Measurements from ENCODE around the gene CDKAL1. TPM values are rescaled to one million over a fixed set of nuclear protein-coding genes. Genes with fewer than 3 reads are reported as not detected.

Gene CDKAL1
- total and polyA plus RNA-seq, 2 of the 13 experiments (the other 11 are each of a cell fraction or from before 2014, with no cell fraction given): 9.5 to 27.7 TPM

DNA sequence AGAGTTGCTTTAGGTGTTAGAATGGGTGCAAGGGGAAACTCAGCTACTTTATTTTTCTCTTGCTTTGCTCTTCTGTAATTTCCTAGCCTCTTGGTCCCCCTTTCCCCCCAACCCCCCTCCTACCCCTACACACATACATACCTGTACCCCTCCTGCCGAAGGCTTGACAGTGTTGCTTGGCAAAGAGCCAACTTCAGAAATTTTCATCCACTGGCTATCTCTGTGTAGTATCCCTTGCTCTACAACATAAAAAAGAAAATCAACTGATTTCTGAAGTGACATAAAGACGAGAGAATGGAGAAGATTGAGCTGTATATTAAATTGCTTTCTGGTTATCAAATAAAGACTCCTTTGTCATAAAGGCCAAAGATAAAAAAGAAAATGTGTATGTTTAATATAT lies 561.2 kb downstream of the CDKAL1 start:
- H3K4me3 ChIP-seq (replicated peaks in 1 of 3; ENCODE audit: insufficient read depth in 1 of 3, low read depth in 2 of 3, low read length in 3 of 3): no peak overlapping the region
- POLR2A ChIA-PET: no interaction called here
- TF ChIP-seq MATR3 (CRISPR knock-in tag; IDR thresholded peaks at IDR 0.05) (no peak), HNRNPK (IDR thresholded peaks at IDR 0.05; ENCODE audit: low read depth, low read length, poor library complexity, severe bottlenecking) (peak; percentile 58)
- peaks cover 20% of the 10 kb centered on the region for H3K4me1 ChIP-seq (ENCODE audit: insufficient read depth, low read length)
- H3K27ac ChIP-seq (ENCODE audit: extremely low read length, insufficient read depth, low read length): no peak overlapping the region
- H3K9me3 ChIP-seq (ENCODE audit: low read length): no peaks in the 10 kb centered on the region
- DNase-seq (ENCODE audit: low spot score) (no peak), FAIRE-seq (no peak), ATAC-seq (no peak)
- BruUV-seq (replicated peaks): no TSS peak
- whole genome bisulfite sequencing (ENCODE audit: low lambda C conversion rate): 94% methylated on average over 2 of the region's 2 CpGs
- H3K27me3 ChIP-seq (ENCODE audit: control insufficient read depth in 1 of 2, insufficient read depth in 2 of 2, low read length in 2 of 2): no peaks in the 10 kb centered on the region
- H4K20me1 ChIP-seq (ENCODE audit: insufficient read depth, low read length): no peaks in the 10 kb centered on the region
- H2AFZ ChIP-seq (ENCODE audit: low read length): no peak overlapping the region
- no peak overlapping the region for H3K4me2 ChIP-seq (ENCODE audit: low read depth, low read length)
- peaks cover 0 to 1% of the 10 kb centered on the region in 2 experiments; a peak in 1 of 5 replicates for H3K36me3 ChIP-seq (replicated peaks in 1 of 2; ENCODE audit: control insufficient read depth in 1 of 2, insufficient read depth in 2 of 2, low read length in 2 of 2)
- intact Hi-C loops (cut with micrococcal nuclease; ENCODE audit: unreplicated experiment): no loop called here
- H3K9ac ChIP-seq (ENCODE audit: insufficient read depth, low read depth, low read length): no peak overlapping the region
- in situ Hi-C loops (cut with HindIII; ENCODE audit: extremely low pct_ligation_motif_present, low pct_unique_long_range_greater_than_20kb): no loop called here
- CTCF ChIA-PET (ENCODE audit: low intra/inter-chr PET ratio, low total read pairs): no interaction called here
- no peaks in the 10 kb centered on the region for H3K79me2 ChIP-seq (ENCODE audit: insufficient read depth, low read length)

DNA sequence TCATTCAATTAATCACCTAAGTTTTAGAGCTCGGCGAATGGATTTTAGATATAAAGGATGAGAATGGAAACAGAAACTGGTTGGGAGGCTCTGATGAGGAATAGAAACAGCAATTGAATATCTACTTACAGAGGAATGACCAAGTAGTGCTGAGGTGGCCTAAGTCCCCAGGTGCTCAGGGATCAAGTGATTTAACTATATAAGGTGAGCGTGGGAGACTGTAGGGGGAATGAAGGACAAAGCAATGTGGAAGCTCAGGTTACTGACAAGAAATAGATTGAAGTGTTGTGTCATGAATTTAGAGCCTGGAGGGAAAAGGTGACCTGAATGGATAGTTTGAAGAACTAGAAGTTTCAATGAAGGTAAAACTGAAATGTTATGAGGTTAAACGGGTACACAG lies 563.9 kb downstream of the CDKAL1 start:
- Histone ChIP-seq H3K27me3 (ENCODE audit: control insufficient read depth in 1 of 2, insufficient read depth in 2 of 2, low read length in 2 of 2) (no peaks in the 10 kb centered on the region), H3K27ac (ENCODE audit: extremely low read length, insufficient read depth, low read length) (no peak overlapping the region), H2AFZ (ENCODE audit: low read length) (no peak overlapping the region), H3K4me2 (ENCODE audit: low read depth, low read length) (no peak overlapping the region), H4K20me1 (ENCODE audit: insufficient read depth, low read length) (no peaks in the 10 kb centered on the region), H3K9ac (ENCODE audit: insufficient read depth, low read depth, low read length) (no peak overlapping the region), H3K36me3 (replicated peaks in 1 of 2; ENCODE audit: control insufficient read depth in 1 of 2, insufficient read depth in 2 of 2, low read length in 2 of 2) (no peaks in the 10 kb centered on the region; a peak in 1 of 5 replicates), H3K79me2 (ENCODE audit: insufficient read depth, low read length) (no peaks in the 10 kb centered on the region), H3K4me3 (replicated peaks in 1 of 3; ENCODE audit: insufficient read depth in 1 of 3, low read depth in 2 of 3, low read length in 3 of 3) (no peak overlapping the region), H3K4me1 (ENCODE audit: insufficient read depth, low read length) (peaks cover 39% of the 10 kb centered on the region), H3K9me3 (ENCODE audit: low read length) (no peaks in the 10 kb centered on the region)
- WGBS (ENCODE audit: low lambda C conversion rate): 97% methylated on average over 4 of the region's 4 CpGs
- no peak for ATAC-seq
- BruUV-seq (replicated peaks): no TSS peak
- ChIA-PET CTCF (ENCODE audit: low intra/inter-chr PET ratio, low total read pairs) (no interaction called here), POLR2A (no interaction called here)
- FAIRE-seq: no peak
- no peak for DNase-seq (ENCODE audit: low spot score)
- in situ Hi-C loops (cut with HindIII; ENCODE audit: extremely low pct_ligation_motif_present, low pct_unique_long_range_greater_than_20kb): no loop called here
- intact Hi-C loops (cut with micrococcal nuclease; ENCODE audit: unreplicated experiment): no loop called here
- no peak for TF ChIP-seq HOXD1 (CRISPR knock-in tag; IDR thresholded peaks at IDR 0.05)
- TF ChIP-seq, protein P1, sequence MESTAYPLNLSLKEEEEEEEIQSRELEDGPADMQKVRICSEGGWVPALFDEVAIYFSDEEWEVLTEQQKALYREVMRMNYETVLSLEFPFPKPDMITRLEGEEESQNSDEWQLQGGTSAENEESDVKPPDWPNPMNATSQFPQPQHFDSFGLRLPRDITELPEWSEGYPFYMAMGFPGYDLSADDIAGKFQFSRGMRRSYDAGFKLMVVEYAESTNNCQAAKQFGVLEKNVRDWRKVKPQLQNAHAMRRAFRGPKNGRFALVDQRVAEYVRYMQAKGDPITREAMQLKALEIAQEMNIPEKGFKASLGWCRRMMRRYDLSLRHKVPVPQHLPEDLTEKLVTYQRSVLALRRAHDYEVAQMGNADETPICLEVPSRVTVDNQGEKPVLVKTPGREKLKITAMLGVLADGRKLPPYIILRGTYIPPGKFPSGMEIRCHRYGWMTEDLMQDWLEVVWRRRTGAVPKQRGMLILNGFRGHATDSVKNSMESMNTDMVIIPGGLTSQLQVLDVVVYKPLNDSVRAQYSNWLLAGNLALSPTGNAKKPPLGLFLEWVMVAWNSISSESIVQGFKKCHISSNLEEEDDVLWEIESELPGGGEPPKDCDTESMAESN (CRISPR knock-in tag; conservative IDR thresholded peaks at IDR 0.05): no peak
- TF ChIP-seq, protein P2, sequence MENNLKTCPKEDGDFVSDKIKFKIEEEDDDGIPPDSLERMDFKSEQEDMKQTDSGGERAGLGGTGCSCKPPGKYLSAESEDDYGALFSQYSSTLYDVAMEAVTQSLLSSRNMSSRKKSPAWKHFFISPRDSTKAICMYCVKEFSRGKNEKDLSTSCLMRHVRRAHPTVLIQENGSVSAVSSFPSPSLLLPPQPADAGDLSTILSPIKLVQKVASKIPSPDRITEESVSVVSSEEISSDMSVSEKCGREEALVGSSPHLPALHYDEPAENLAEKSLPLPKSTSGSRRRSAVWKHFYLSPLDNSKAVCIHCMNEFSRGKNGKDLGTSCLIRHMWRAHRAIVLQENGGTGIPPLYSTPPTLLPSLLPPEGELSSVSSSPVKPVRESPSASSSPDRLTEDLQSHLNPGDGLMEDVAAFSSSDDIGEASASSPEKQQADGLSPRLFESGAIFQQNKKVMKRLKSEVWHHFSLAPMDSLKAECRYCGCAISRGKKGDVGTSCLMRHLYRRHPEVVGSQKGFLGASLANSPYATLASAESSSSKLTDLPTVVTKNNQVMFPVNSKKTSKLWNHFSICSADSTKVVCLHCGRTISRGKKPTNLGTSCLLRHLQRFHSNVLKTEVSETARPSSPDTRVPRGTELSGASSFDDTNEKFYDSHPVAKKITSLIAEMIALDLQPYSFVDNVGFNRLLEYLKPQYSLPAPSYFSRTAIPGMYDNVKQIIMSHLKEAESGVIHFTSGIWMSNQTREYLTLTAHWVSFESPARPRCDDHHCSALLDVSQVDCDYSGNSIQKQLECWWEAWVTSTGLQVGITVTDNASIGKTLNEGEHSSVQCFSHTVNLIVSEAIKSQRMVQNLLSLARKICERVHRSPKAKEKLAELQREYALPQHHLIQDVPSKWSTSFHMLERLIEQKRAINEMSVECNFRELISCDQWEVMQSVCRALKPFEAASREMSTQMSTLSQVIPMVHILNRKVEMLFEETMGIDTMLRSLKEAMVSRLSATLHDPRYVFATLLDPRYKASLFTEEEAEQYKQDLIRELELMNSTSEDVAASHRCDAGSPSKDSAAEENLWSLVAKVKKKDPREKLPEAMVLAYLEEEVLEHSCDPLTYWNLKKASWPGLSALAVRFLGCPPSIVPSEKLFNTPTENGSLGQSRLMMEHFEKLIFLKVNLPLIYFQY (CRISPR knock-in tag; IDR thresholded peaks at IDR 0.05; ENCODE audit: borderline replicate concordance): no peak
- TF ChIP-seq ZNF782 (CRISPR knock-in tag; IDR thresholded peaks at IDR 0.05; ENCODE audit: borderline replicate concordance): no peak
- TF ChIP-seq, protein P3, sequence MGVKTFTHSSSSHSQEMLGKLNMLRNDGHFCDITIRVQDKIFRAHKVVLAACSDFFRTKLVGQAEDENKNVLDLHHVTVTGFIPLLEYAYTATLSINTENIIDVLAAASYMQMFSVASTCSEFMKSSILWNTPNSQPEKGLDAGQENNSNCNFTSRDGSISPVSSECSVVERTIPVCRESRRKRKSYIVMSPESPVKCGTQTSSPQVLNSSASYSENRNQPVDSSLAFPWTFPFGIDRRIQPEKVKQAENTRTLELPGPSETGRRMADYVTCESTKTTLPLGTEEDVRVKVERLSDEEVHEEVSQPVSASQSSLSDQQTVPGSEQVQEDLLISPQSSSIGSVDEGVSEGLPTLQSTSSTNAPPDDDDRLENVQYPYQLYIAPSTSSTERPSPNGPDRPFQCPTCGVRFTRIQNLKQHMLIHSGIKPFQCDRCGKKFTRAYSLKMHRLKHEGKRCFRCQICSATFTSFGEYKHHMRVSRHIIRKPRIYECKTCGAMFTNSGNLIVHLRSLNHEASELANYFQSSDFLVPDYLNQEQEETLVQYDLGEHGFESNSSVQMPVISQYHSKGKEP (CRISPR knock-in tag; IDR thresholded peaks at IDR 0.05): no peak
- TF ChIP-seq SIX1 (CRISPR knock-in tag; IDR thresholded peaks at IDR 0.05; ENCODE audit: borderline replicate concordance): no peak
- no peak for TF ChIP-seq SOX5 (CRISPR knock-in tag; IDR thresholded peaks at IDR 0.05; ENCODE audit: borderline replicate concordance)
- TF ChIP-seq ZBTB1 (CRISPR knock-in tag; IDR thresholded peaks at IDR 0.05; ENCODE audit: borderline replicate concordance): no peak
- no peak for TF ChIP-seq HIVEP1 (CRISPR knock-in tag; IDR thresholded peaks at IDR 0.05)
- no peak for TF ChIP-seq MBD4 (IDR thresholded peaks at IDR 0.05; ENCODE audit: borderline replicate concordance, low read length)
- TF ChIP-seq ERF (CRISPR knock-in tag; IDR thresholded peaks at IDR 0.05): no peak
